Activated CD4-positive, alpha-beta T cell treated with anti-CD3 and anti-CD28 coated beads, Interleukin-2, amount 10 ng/mL, durations not matched to agents 7 days and 5 days (primary cell): Measurements from ENCODE around the gene CASP8AP2. TPM values are rescaled to one million over a fixed set of nuclear protein-coding genes. Genes with fewer than 3 reads are reported as not detected.
"Not testable (repeated sequence)": the region's sequence is repeated elsewhere in the genome, so short reads cannot be mapped to it uniquely, and the experiment has no call there.

Experiments
- CTCF ChIA-PET: fragments of 350-600 bp; sonication (Branson Sonifier 250); formaldehyde crosslinking; loops from one replicate; lab custom pipeline; 2021; ENCODE audit warnings: antibody characterized with exemption; lab: Charles Lee
- POLR2A ChIA-PET: fragments of 350-600 bp; sonication (Branson Sonifier 250); formaldehyde crosslinking; loops from one replicate; lab custom pipeline; 2021; ENCODE audit warnings: antibody characterized with exemption; lab: Charles Lee
- DNase-seq: peaks from one replicate; pipeline ENCODE4 v3.0.0-alpha.2; 2020
- H3K27ac Mint-ChIP-seq: one replicate; pipeline ENCODE4 v1.8.0; 2021; ENCODE audit warnings: mild to moderate bottlenecking, moderate library complexity, mixed read lengths
- H3K27me3 Mint-ChIP-seq: one replicate; pipeline ENCODE4 v1.8.0; 2021; ENCODE audit warnings: mixed read lengths
- H3K36me3 Mint-ChIP-seq: one replicate; pipeline ENCODE4 v1.8.0; 2021; ENCODE audit warnings: low read depth, mixed read lengths
- H3K4me1 Mint-ChIP-seq: one replicate; pipeline ENCODE4 v1.8.0; 2021; ENCODE audit warnings: mixed read lengths
- H3K4me3 Mint-ChIP-seq: one replicate; pipeline ENCODE4 v1.8.0; 2021; ENCODE audit warnings: mild to moderate bottlenecking, moderate library complexity, mixed read lengths
- H3K9me3 Mint-ChIP-seq: one replicate; pipeline ENCODE4 v1.8.0; 2021; ENCODE audit warnings: mixed read lengths
- total RNA-seq, 2 experiments: library from RNA; stranded (reverse); gene quantifications; one replicate each; pipeline ENCODE4 v1.2.3, GENCODE V29; 2021

Gene CASP8AP2
- total RNA-seq, result 10 to 100 TPM; 45.1 to 49.6 TPM

DNA sequence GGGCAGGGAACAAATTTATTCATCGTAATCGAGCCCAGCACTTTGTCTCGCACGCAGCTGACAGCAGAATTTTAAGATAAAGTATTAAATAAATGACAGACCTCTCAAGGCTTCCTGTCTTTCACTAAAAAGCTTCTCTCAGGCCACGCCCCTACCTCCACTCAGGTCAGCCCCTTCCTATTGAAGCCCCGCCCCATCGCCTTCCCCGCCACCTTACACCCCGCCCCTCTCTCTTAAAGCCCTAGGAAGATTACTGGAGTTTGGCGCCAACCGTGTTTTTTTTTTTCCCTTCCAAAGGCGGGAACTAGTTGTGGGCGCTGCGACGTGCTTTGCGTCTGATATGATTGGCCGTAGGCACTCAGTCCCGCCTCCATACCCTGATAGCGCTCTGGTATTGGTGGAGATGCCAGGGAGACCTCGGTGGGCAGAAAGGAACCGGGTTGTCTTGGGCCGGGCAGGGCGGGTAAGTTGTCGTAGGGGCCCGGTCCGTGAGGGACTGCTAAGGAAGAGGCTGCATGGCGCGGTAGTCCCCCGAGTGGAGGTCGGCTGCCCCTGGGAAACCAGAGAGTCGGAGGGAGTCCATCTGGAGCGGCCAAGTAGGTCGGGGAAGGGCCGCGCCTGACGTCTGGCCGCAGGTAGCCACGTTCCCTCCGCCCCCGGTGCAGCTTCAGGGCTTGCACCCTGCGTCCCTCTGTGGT lies at the start of gene CASP8AP2:
CASP8AP2 (plus strand) TSS at position 409 of the 698 bp plus-strand sequence.
- peak within 1 kb of the TSS; percentile 100 for H3K4me3 Mint-ChIP-seq
- H3K27ac Mint-ChIP-seq, result peak within 1 kb of the TSS; percentile 97
- H3K27me3 Mint-ChIP-seq, result no peaks in the 10 kb centered on the region
- peak; percentile 97 for DNase-seq
- CTCF ChIA-PET, result interaction anchor here (0.7 to 2.0 kb wide), 7 partner anchors 10 to 649 kb away, joined by 3 to 11 read pairs (median 3); partner anchors contain the start of genes ANKRD6 and MDN1
- no peaks in the 10 kb centered on the region for H3K9me3 Mint-ChIP-seq
- POLR2A ChIA-PET, result interaction anchor here (0.6 to 1.4 kb wide), 5 partner anchors 10 to 455 kb away, joined by 4 to 10 read pairs (median 5); partner anchors contain the start of gene MDN1
- H3K36me3 Mint-ChIP-seq, result peaks cover 36% of the 10 kb centered on the region
- H3K4me1 Mint-ChIP-seq, result peaks cover 35% of the 10 kb centered on the region

- H3K4me3 Mint-ChIP-seq, result no peak overlapping the region
- DNase-seq, result no peak
Observed at GRCh38 chr6:89781070-89782034, 48.3 kb upstream of the CASP8AP2 start.

DNA sequence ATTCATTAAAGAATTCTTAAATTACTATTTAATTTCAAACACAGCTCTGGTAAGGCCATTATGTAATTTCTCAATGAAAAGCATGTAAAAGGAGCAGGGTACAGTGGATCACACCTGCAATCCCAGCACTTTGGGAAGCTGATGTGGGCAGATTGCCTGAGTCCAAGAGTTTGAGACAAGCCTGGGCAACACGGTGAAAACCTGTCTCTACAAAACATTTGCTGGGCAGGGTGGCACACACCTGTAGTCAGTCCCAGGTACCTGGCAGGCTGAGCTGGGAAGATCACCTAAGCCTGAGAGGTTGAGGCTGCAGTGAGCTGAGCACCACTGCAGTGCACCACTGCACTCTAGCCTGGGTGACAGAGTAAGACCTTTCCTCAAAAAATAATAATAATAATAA lies 47.5 kb upstream of the CASP8AP2 start:
- DNase-seq, result no peak
- H3K27ac Mint-ChIP-seq, result no peak overlapping the region
- H3K36me3 Mint-ChIP-seq, result peaks cover 62% of the 10 kb centered on the region
- CTCF ChIA-PET, result interaction anchor here (1.3 to 1.4 kb wide), 2 partner anchors 10 to 11 kb away, joined by 3 to 4 read pairs; no protein-coding TSS in a partner anchor
- no peak overlapping the region for H3K4me3 Mint-ChIP-seq
- no peaks in the 10 kb centered on the region for H3K27me3 Mint-ChIP-seq
- no peaks in the 10 kb centered on the region for H3K9me3 Mint-ChIP-seq
- POLR2A ChIA-PET, result no interaction called here
- H3K4me1 Mint-ChIP-seq, result no peaks in the 10 kb centered on the region

More at GRCh38 chr6:89781070-89782034, 48.3 kb upstream of the CASP8AP2 start:
- Mint-ChIP-seq H3K4me1 (no peaks in the 10 kb centered on the region), H3K27me3 (no peaks in the 10 kb centered on the region), H3K36me3 (peaks cover 60% of the 10 kb centered on the region), H3K9me3 (no peaks in the 10 kb centered on the region), H3K27ac (no peak overlapping the region)
- CTCF ChIA-PET, result interaction anchor here (1.3 kb wide), 1 partner anchor 9 kb away, joined by 4 read pairs; no protein-coding TSS in a partner anchor
- POLR2A ChIA-PET, result no interaction called here

DNA sequence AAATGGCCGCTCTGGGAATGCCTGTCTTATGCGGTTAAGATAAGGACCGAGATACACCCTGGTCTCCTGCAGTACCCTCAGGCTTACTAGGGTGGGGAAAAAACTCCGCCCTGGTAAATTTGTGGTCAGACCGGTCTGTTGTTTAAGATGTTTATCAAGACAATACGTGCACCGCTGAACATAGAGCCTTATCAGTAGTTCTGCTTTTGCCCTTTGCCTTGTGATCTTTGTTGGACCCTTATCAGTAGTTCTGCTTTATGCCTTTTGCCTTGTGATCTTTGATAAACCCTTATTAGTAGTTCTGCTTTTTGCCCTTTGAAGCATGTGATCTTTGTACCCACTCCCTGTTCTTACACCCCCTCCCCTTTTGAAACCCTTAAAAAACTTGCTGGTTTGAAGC lies 46.4 kb upstream of the CASP8AP2 start:
- H3K4me1 Mint-ChIP-seq, DNase-seq, H3K9me3 Mint-ChIP-seq, H3K27me3 Mint-ChIP-seq, H3K27ac Mint-ChIP-seq, POLR2A ChIA-PET, H3K4me3 Mint-ChIP-seq: not testable (repeated sequence)
- CTCF ChIA-PET, result interaction anchor here (1.4 kb wide), 1 partner anchor 10 kb away, joined by 3 read pairs; no protein-coding TSS in a partner anchor
- H3K36me3 Mint-ChIP-seq, result peaks cover 65% of the 10 kb centered on the region

GRCh38 chr6:89784838-89785237 lies 44.8 kb upstream of the CASP8AP2 start:
- H3K4me3 Mint-ChIP-seq, result no peak overlapping the region
- CTCF ChIA-PET, result no interaction called here
- no peaks in the 10 kb centered on the region for H3K9me3 Mint-ChIP-seq
- POLR2A ChIA-PET, result no interaction called here
- peaks cover 66% of the 10 kb centered on the region for H3K36me3 Mint-ChIP-seq
- DNase-seq, result no peak
- no peaks in the 10 kb centered on the region for H3K27me3 Mint-ChIP-seq
- H3K4me1 Mint-ChIP-seq, result no peaks in the 10 kb centered on the region
- H3K27ac Mint-ChIP-seq, result no peak overlapping the region

GRCh38 chr6:89786970-89787369 lies 42.7 kb upstream of the CASP8AP2 start:
- Mint-ChIP-seq H3K27ac (no peak overlapping the region), H3K36me3 (peaks cover 61% of the 10 kb centered on the region), H3K9me3 (no peaks in the 10 kb centered on the region), H3K4me1 (no peaks in the 10 kb centered on the region), H3K4me3 (no peak overlapping the region), H3K27me3 (no peaks in the 10 kb centered on the region)
- no peak for DNase-seq
- ChIA-PET CTCF (no interaction called here), POLR2A (no interaction called here)

DNA sequence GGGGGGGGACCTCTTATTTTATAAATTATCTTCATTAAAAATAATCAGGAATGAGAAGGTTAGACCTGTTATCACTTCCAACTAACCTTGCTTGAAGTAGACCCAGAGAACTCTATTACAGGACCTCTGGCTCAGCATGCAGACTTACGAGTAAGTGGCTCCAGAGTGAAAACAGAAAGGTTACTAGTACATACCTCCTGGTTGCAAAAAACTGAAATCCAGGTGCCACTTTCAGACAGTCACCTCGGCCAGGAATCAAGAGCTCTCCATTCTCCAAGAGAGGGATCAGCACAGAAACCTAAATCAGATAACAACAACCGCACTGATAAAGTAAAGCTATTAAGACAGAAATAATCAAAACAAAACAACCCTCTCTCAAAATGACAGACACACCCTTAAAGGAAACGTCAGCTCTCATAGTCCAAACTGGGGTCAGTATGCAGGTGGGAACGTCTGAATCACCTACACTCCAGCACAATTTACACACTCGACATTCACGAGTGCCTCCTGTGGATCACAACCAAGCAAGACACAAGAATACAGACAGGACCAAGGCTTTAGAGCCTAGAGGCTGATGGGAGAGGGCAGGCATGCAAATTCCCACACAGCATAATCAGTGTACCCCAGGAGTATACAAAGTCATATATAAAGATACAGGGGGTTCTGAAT lies 41.9 kb upstream of the CASP8AP2 start:
- CTCF ChIA-PET, result no interaction called here
- Mint-ChIP-seq H3K27me3 (no peaks in the 10 kb centered on the region), H3K9me3 (no peaks in the 10 kb centered on the region), H3K27ac (no peak overlapping the region), H3K4me1 (peaks cover 2% of the 10 kb centered on the region), H3K4me3 (no peak overlapping the region), H3K36me3 (peaks cover 62% of the 10 kb centered on the region)
- DNase-seq, result no peak
- POLR2A ChIA-PET, result no interaction called here

- CTCF ChIA-PET, result no interaction called here
- Mint-ChIP-seq H3K27me3 (no peaks in the 10 kb centered on the region), H3K9me3 (no peaks in the 10 kb centered on the region), H3K27ac (peak overlapping the region; percentile 51), H3K4me1 (peaks cover 24% of the 10 kb centered on the region), H3K4me3 (no peak overlapping the region), H3K36me3 (peaks cover 61% of the 10 kb centered on the region)
- POLR2A ChIA-PET, result no interaction called here
- DNase-seq, result no peak
Observed at GRCh38 chr6:89789980-89790379, 39.7 kb upstream of the CASP8AP2 start.

GRCh38 chr6:89790403-89790802 lies 39.3 kb upstream of the CASP8AP2 start:
- ChIA-PET POLR2A (no interaction called here), CTCF (interaction anchor here (0.7 kb wide), 1 partner anchor 56 kb away, joined by 3 read pairs; no protein-coding TSS in a partner anchor)
- no peaks in the 10 kb centered on the region for H3K9me3 Mint-ChIP-seq
- H3K4me1 Mint-ChIP-seq, result peaks cover 28% of the 10 kb centered on the region
- DNase-seq, result no peak
- H3K4me3 Mint-ChIP-seq, result no peak overlapping the region
- H3K36me3 Mint-ChIP-seq, result peaks cover 61% of the 10 kb centered on the region
- H3K27ac Mint-ChIP-seq, result no peak overlapping the region
- no peaks in the 10 kb centered on the region for H3K27me3 Mint-ChIP-seq

DNA sequence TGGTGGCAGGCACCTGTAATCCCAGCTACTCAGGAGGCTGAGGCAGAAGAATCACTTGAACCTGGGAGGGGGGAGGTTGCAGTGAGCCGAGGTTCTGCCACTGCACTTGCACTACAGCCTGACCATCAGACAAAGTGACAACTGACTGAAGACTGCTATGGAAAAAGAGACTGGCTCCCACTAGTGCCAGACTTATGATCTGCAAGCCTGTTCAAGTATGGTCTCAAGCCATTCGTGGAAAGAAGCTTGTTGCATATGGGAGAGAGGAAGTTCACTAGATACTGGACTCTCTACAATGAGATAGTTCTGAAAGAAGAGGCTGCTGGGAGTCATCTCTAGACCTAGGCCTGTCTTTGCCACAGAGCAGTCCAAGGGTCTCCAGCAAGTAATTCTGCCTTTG lies 36.8 kb upstream of the CASP8AP2 start:
- ChIA-PET CTCF (interaction anchor here (0.6 to 1.4 kb wide), 10 partner anchors 10 to 426 kb away, joined by 3 to 6 read pairs (median 4); no protein-coding TSS in a partner anchor), POLR2A (no interaction called here)
- H3K4me3 Mint-ChIP-seq, result no peak overlapping the region
- H3K27me3 Mint-ChIP-seq, result no peaks in the 10 kb centered on the region
- DNase-seq, result peak; percentile 41
- H3K36me3 Mint-ChIP-seq, result peaks cover 63% of the 10 kb centered on the region
- H3K9me3 Mint-ChIP-seq, result no peaks in the 10 kb centered on the region
- peaks cover 33% of the 10 kb centered on the region for H3K4me1 Mint-ChIP-seq
- peak overlapping the region; percentile 88 for H3K27ac Mint-ChIP-seq

DNA sequence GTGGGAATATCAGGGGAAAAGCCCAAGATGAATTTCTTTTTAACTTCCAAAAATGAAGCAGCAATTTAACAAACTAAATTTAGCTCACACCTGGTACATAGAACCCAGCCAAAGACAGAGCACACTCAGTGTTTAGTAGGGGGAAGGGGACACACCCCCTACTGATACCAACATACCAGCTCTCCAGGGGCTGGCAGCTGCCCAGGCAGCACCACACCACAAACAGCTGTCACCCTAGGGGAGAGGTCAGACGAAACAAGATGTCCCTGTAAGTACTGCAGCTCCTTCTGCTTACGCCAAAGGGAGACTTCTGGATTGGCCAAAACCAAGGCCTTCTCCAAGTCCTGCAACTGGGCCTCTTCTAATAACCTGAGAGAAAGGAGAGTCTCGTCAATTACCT lies 36.1 kb upstream of the CASP8AP2 start:
- POLR2A ChIA-PET, result no interaction called here
- CTCF ChIA-PET, result interaction anchor here (0.6 to 1.4 kb wide), 7 partner anchors 11 to 362 kb away, joined by 3 to 6 read pairs (median 3); no protein-coding TSS in a partner anchor
- no peaks in the 10 kb centered on the region for H3K27me3 Mint-ChIP-seq
- no peak for DNase-seq
- H3K4me3 Mint-ChIP-seq, result no peak overlapping the region
- peak overlapping the region; percentile 88 for H3K27ac Mint-ChIP-seq
- peaks cover 60% of the 10 kb centered on the region for H3K36me3 Mint-ChIP-seq
- no peaks in the 10 kb centered on the region for H3K9me3 Mint-ChIP-seq
- peaks cover 33% of the 10 kb centered on the region for H3K4me1 Mint-ChIP-seq

DNA sequence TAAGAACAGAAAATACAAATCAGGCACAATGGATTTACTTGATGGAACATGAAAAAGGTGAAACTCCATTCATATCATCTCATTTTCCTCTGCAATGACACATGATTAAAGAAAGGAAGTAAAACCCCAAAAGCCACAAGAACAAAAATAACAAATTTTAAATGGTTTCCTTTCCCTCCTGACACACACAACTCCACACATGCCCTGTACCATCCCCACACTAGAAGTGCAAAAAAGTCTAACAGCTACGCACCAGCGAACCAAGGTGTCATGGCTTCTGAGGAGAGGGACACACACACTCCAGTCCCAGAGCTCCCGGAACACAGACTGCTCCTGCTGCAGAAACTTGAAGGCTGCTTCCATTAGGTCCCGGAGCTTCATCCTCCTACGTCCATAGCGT lies 35.4 kb upstream of the CASP8AP2 start:
- POLR2A ChIA-PET, result no interaction called here
- no peaks in the 10 kb centered on the region for H3K9me3 Mint-ChIP-seq
- H3K36me3 Mint-ChIP-seq, result peaks cover 62% of the 10 kb centered on the region
- peak; percentile 49 for DNase-seq
- peak overlapping the region; percentile 88 for H3K27ac Mint-ChIP-seq
- peak overlapping the region; percentile 55 for H3K4me3 Mint-ChIP-seq
- H3K4me1 Mint-ChIP-seq, result peaks cover 33% of the 10 kb centered on the region
- H3K27me3 Mint-ChIP-seq, result no peaks in the 10 kb centered on the region
- CTCF ChIA-PET, result interaction anchor here (1.9 kb wide), 1 partner anchor 33 kb away, joined by 6 read pairs; no protein-coding TSS in a partner anchor
